Measurements from ENCODE around the gene AP3M1.

AP3M1 gene

DNA sequence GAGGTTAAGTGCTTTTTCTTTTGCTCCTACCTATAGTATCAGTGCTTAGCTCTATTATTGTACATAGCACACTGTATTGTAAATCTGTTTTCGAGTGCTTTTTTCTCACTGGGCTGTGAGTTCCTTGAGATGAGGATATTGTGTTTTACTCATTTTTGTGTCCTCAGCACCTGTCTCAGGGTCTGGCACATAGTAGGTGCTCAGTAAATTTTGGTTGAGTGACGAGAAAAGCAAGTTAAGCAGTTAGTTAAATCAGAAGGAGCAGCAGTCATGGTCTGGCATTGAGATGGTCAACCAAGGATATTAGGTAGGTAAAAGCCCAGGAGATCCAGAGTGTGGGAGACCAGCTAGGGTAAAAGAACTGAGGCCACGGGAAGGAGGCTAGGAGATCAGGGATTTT lies 51.2 kb downstream of the AP3M1 start:
- Histone ChIP-seq H3K4me2 (ENCODE audit: low read depth, low read length, poor library complexity, severe bottlenecking) (no peak overlapping the region), H2AFZ (ENCODE audit: low read length) (no peak overlapping the region), H3F3A (ENCODE audit: low read depth) (no peaks in the 10 kb centered on the region), H3K36me3 (ENCODE audit: insufficient read depth, low read length) (peaks cover 62% of the 10 kb centered on the region; the same call in 1 of the 2 replicates), H4K20me1 (ENCODE audit: insufficient read depth, low read length, poor library complexity, severe bottlenecking) (no peaks in the 10 kb centered on the region), H3K4me3 (ENCODE audit: low read length, poor library complexity, severe bottlenecking) (no peak overlapping the region), H3K9me3 (ENCODE audit: insufficient read depth, low read depth, low read length) (no peaks in the 10 kb centered on the region), H3K9ac (ENCODE audit: low read depth, low read length, poor library complexity, severe bottlenecking) (no peak overlapping the region), H3K4me1 (ENCODE audit: insufficient read depth, low read length, poor library complexity, severe bottlenecking) (peaks cover 10% of the 10 kb centered on the region), H3K9me2 (replicated peaks; ENCODE audit: low read depth, low read length) (no peaks in the 10 kb centered on the region), H3K79me2 (ENCODE audit: insufficient read depth, low read length) (no peaks in the 10 kb centered on the region), H3K27me3 (ENCODE audit: insufficient read depth, low read length, poor library complexity, severe bottlenecking) (no peaks in the 10 kb centered on the region)
- TF ChIP-seq CTCF (conservative IDR thresholded peaks at IDR 0.05; ENCODE audit: low read length) (no peak), EZH2phosphoT487 (IDR thresholded peaks at IDR 0.05; ENCODE audit: borderline replicate concordance) (no peak)

- Histone ChIP-seq H3F3A (ENCODE audit: low read depth) (no peaks in the 10 kb centered on the region), H3K9me2 (replicated peaks; ENCODE audit: low read depth, low read length) (no peaks in the 10 kb centered on the region)
Observed at GRCh38 chr10:74097776-74098175, 52.9 kb downstream of the AP3M1 start.

GRCh38 chr10:74096777-74097176 lies 53.9 kb downstream of the AP3M1 start:
- H3K27me3 ChIP-seq (ENCODE audit: insufficient read depth, low read length, poor library complexity, severe bottlenecking) = no peaks in the 10 kb centered on the region

More at GRCh38 chr10:74097776-74098175, 52.9 kb downstream of the AP3M1 start:
- H3K4me2 ChIP-seq (ENCODE audit: low read depth, low read length, poor library complexity, severe bottlenecking) = no peak overlapping the region
- H4K20me1 ChIP-seq (ENCODE audit: insufficient read depth, low read length, poor library complexity, severe bottlenecking) = no peaks in the 10 kb centered on the region
- H3K9ac ChIP-seq (ENCODE audit: low read depth, low read length, poor library complexity, severe bottlenecking) = no peak overlapping the region
- no peak overlapping the region for H3K4me3 ChIP-seq (ENCODE audit: low read length, poor library complexity, severe bottlenecking)
- no peaks in the 10 kb centered on the region for H3K27me3 ChIP-seq (ENCODE audit: insufficient read depth, low read length, poor library complexity, severe bottlenecking)
- H2AFZ ChIP-seq (ENCODE audit: low read length) = no peak overlapping the region
- H3K4me1 ChIP-seq (ENCODE audit: insufficient read depth, low read length, poor library complexity, severe bottlenecking) = peaks cover 10% of the 10 kb centered on the region
- TF ChIP-seq CTCF (conservative IDR thresholded peaks at IDR 0.05; ENCODE audit: low read length) = no peak
- TF ChIP-seq EZH2phosphoT487 (IDR thresholded peaks at IDR 0.05; ENCODE audit: borderline replicate concordance) = no peak
- no peaks in the 10 kb centered on the region for H3K9me3 ChIP-seq (ENCODE audit: insufficient read depth, low read depth, low read length)
- H3K36me3 ChIP-seq (ENCODE audit: insufficient read depth, low read length) = peaks cover 59% of the 10 kb centered on the region; the same call in 1 of the 2 replicates
- H3K79me2 ChIP-seq (ENCODE audit: insufficient read depth, low read length) = no peaks in the 10 kb centered on the region

More at GRCh38 chr10:74096777-74097176, 53.9 kb downstream of the AP3M1 start:
- no peak overlapping the region for H3K9ac ChIP-seq (ENCODE audit: low read depth, low read length, poor library complexity, severe bottlenecking)
- no peak overlapping the region for H3K4me2 ChIP-seq (ENCODE audit: low read depth, low read length, poor library complexity, severe bottlenecking)
- TF ChIP-seq CTCF (conservative IDR thresholded peaks at IDR 0.05; ENCODE audit: low read length) (no peak), EZH2phosphoT487 (IDR thresholded peaks at IDR 0.05; ENCODE audit: borderline replicate concordance) (no peak)
- no peaks in the 10 kb centered on the region for H3F3A ChIP-seq (ENCODE audit: low read depth)
- H3K4me1 ChIP-seq (ENCODE audit: insufficient read depth, low read length, poor library complexity, severe bottlenecking) = peaks cover 10% of the 10 kb centered on the region
- no peaks in the 10 kb centered on the region for H3K79me2 ChIP-seq (ENCODE audit: insufficient read depth, low read length)
- no peak overlapping the region for H3K4me3 ChIP-seq (ENCODE audit: low read length, poor library complexity, severe bottlenecking)
- H3K36me3 ChIP-seq (ENCODE audit: insufficient read depth, low read length) = peaks cover 62% of the 10 kb centered on the region; the same call in 1 of the 2 replicates
- H4K20me1 ChIP-seq (ENCODE audit: insufficient read depth, low read length, poor library complexity, severe bottlenecking) = no peaks in the 10 kb centered on the region
- no peaks in the 10 kb centered on the region for H3K9me2 ChIP-seq (replicated peaks; ENCODE audit: low read depth, low read length)
- no peaks in the 10 kb centered on the region for H3K9me3 ChIP-seq (ENCODE audit: insufficient read depth, low read depth, low read length)
- no peak overlapping the region for H2AFZ ChIP-seq (ENCODE audit: low read length)

All from Loucy (cell line).